ENCODE measurements around the gene JUN.

The JUN gene

DNA sequence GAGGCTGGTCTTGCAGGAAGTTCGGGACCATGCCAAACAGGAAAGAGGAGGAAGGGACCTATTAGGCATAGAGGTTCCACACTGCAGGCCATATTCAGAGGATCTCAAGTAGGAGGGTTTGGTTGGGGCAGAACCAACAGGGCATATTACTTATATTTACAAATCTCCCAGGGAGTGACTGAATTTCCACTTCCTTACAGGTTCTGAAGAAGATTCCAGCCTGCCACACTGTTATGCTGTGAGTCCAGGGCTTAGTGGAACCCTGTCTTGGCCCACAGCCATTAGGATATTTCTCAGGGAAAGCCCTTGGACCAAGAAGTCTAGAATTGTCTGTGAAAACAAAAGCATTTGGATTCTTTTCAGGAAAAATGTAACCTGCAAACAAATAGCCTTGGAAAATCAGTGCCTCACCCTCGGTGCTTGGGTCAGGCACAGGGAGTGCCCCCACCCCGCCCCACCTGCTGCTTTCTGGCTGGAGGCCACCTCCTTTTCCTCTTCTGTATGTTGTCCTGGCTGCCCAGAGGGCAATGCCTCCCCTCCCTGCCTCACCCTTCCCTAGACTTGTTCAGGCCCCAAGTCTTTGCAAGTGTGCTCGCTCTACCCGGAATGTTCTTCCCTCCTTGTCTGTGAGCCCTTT lies 41.0 kb upstream of the JUN start:
- Histone ChIP-seq H3K27ac (no peak overlapping the region), H3K36me3 (no peaks in the 10 kb centered on the region), H3K4me1 (no peaks in the 10 kb centered on the region), H3K4me3 (no peak overlapping the region), H3K27me3 (no peaks in the 10 kb centered on the region), H3K9me3 (peaks cover 0 to 11% (median 6%) of the 10 kb centered on the region in 3 donors)
- intact Hi-C loops (cut with DNase I; ENCODE audit: low total_unique reads): no loop called here
- TF ChIP-seq, protein P1, sequence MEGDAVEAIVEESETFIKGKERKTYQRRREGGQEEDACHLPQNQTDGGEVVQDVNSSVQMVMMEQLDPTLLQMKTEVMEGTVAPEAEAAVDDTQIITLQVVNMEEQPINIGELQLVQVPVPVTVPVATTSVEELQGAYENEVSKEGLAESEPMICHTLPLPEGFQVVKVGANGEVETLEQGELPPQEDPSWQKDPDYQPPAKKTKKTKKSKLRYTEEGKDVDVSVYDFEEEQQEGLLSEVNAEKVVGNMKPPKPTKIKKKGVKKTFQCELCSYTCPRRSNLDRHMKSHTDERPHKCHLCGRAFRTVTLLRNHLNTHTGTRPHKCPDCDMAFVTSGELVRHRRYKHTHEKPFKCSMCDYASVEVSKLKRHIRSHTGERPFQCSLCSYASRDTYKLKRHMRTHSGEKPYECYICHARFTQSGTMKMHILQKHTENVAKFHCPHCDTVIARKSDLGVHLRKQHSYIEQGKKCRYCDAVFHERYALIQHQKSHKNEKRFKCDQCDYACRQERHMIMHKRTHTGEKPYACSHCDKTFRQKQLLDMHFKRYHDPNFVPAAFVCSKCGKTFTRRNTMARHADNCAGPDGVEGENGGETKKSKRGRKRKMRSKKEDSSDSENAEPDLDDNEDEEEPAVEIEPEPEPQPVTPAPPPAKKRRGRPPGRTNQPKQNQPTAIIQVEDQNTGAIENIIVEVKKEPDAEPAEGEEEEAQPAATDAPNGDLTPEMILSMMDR (IDR thresholded peaks at IDR 0.05): no peak
- DNase-seq: no peak

DNA sequence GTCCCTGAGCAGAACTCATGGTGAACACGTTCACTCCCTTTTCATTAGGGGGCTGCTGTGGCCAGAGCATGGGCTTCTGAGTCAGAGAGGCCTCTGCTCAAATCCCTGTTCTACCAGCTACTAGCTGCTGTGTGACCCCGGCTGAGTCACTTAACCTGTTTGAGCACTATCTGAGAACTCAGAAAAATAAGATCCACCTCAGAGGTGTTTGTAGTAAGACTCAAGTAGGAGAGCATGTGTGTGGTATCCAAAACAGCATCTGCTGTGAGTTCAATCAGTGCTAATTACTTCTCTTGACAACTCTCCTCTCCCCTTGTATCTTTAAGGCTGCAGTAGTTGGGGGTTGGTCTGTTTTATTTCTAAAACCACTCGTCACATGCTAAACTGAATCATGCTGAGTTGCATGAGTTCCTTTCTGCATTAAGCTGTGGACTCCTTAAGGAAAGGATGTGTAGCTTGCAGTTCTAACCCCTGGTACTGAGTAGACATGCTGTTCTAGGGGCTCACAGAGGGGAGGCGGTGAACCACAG lies 39.7 kb upstream of the JUN start:
- Histone ChIP-seq H3K4me1 (no peaks in the 10 kb centered on the region), H3K27ac (no peak overlapping the region)

DNA sequence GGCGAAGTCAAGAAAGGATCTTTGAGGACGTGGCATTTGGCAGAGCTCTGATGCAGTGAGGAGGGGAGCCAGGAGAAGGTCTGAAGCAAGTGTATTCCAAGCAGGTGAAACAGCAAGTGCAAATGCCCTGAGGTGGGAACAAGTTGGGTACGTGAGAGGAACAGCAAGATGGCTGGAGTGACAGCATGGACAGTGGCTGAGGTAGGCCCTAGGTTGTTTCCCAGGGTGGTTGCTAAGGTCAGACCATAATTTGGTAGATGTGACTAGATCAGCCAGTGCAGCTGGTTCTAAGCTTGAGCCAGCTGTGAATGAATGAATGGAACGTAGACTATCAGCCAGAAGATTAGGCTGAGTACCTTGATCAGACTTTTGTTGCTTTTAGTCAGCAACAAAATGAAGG lies 37.5 kb upstream of the JUN start:
- Histone ChIP-seq H3K4me1 (peaks cover 0 to 8% (median 4%) of the 10 kb centered on the region in 4 donors), H3K27ac (no peak overlapping the region), H3K36me3 (no peaks in the 10 kb centered on the region), H3K27me3 (no peaks in the 10 kb centered on the region), H3K9me3 (no peaks in the 10 kb centered on the region), H3K4me3 (no peak overlapping the region)
- TF ChIP-seq, protein P1 (IDR thresholded peaks at IDR 0.05): no peak
- no peak for DNase-seq
- intact Hi-C loops (cut with DNase I; ENCODE audit: low total_unique reads): no loop called here

More for the DNA sequence above, 39.7 kb upstream of the JUN start:
- Histone ChIP-seq H3K9me3 (peaks cover 0 to 11% (median 6%) of the 10 kb centered on the region in 3 donors), H3K4me3 (no peak overlapping the region), H3K36me3 (no peaks in the 10 kb centered on the region), H3K27me3 (no peaks in the 10 kb centered on the region)
- no peak for DNase-seq
- intact Hi-C loops (cut with DNase I; ENCODE audit: low total_unique reads): no loop called here
- TF ChIP-seq, protein P1 (IDR thresholded peaks at IDR 0.05): no peak

DNA sequence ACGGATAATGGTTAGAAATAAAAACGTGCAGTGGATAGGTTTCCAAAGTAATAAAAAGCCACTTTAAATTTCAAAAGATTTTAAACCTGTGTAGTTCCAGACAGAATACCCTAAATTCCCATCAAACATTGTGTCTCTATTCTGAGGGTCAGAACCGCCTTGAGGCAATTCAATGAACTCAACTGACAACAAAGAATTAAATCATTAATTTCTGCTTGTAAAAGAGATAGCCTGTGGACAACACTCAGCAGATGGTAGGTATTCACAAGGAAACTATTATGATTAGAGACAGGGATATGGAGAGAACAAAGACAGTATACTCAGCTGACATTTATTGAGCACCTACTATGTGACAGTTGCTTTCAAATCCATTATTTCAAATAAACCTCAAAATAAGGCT lies 35.1 kb upstream of the JUN start:
- intact Hi-C loops (cut with DNase I; ENCODE audit: low total_unique reads): loop anchor here (5.0 kb wide), 1 partner anchor 73 kb away; no protein-coding TSS in a partner anchor
- TF ChIP-seq, protein P1 (IDR thresholded peaks at IDR 0.05): no peak
- H3K36me3 ChIP-seq: no peaks in the 10 kb centered on the region

DNA sequence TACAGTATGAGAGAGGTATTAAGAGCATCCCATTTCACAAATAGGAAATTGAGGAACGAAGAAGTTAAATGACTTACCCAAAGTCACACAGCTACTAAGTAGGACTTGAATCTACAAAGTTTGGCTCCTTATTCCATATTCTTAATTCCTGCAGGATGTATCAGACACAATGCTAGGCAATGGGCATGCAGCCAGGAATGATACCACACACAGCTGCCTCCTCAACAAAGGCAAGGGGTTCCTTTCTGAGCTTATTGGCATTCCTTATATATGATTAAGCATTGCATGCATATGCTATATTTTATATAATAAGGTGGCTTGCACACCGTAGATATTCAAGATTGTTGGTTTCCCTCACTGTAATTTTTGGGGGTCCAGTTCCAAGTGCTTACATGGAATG lies 34.2 kb upstream of the JUN start:
- Histone ChIP-seq H3K27me3 (no peaks in the 10 kb centered on the region), H3K27ac (no peak overlapping the region), H3K4me1 (peaks cover 0 to 35% (median 12%) of the 10 kb centered on the region in 4 donors), H3K9me3 (no peaks in the 10 kb centered on the region), H3K36me3 (no peaks in the 10 kb centered on the region), H3K4me3 (no peak overlapping the region)
- intact Hi-C loops (cut with DNase I; ENCODE audit: low total_unique reads): loop anchor here (5.0 kb wide), 1 partner anchor 74 kb away; no protein-coding TSS in a partner anchor
- no peak for DNase-seq
- TF ChIP-seq, protein P1 (IDR thresholded peaks at IDR 0.05): no peak

More for the DNA sequence above, 35.1 kb upstream of the JUN start:
- no peak for DNase-seq
- no peaks in the 10 kb centered on the region for H3K27me3 ChIP-seq
- H3K9me3 ChIP-seq: no peaks in the 10 kb centered on the region
- no peak overlapping the region for H3K27ac ChIP-seq
- peaks cover 0 to 26% (median 12%) of the 10 kb centered on the region in 4 donors for H3K4me1 ChIP-seq
- no peak overlapping the region for H3K4me3 ChIP-seq

Measured in tibial artery (tissue), 4 donors.